ENCODE data around the gene RAMAC.
"Not testable (repeated sequence)": the region's sequence is repeated elsewhere in the genome, so short reads cannot be mapped to it uniquely, and the experiment has no call there.

The RAMAC gene

DNA sequence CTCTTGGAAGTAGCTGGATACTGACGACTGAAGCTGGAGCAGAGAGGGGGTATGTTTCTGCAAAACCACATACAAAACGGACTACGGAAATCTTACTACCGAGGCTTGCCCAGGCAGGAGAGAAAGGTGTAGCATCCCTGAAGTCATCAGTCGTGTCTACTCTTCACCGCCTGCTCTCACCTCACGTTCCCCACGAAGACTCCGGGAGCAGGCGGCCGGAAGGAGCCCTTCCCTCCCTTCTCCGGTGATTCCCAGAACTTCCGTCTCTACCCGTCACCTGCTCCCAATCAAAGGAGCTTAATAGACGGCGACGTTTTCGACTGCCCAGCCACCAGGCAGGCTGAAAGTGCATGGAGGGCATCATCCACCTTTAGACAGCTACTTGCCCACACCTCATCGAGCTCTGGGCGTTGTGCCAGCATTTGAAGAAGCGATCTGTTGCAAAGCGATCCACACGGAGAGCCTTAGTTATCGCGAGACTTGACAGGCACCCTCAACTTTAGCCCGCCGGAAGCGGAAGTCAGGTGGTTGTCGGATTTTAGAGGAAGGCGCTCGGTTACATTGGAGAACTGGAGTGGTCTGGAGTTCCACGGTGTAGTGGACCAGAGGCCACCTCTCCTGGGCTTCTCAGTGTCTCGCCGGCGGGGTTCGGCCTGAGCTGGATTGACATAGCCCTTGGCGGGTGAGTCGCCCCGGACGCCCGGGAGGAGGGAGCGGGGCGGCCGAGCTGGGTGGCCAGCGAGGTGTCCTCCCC, at the start of gene RAMAC:
Gene RAMAC, plus strand, starts transcription at position 523 of the 754 bp plus-strand sequence. CDS start 2,809 bp downstream, outside the sequence.
- peak; percentile 99 for DNase-seq (ENCODE audit: low spot score)

DNA sequence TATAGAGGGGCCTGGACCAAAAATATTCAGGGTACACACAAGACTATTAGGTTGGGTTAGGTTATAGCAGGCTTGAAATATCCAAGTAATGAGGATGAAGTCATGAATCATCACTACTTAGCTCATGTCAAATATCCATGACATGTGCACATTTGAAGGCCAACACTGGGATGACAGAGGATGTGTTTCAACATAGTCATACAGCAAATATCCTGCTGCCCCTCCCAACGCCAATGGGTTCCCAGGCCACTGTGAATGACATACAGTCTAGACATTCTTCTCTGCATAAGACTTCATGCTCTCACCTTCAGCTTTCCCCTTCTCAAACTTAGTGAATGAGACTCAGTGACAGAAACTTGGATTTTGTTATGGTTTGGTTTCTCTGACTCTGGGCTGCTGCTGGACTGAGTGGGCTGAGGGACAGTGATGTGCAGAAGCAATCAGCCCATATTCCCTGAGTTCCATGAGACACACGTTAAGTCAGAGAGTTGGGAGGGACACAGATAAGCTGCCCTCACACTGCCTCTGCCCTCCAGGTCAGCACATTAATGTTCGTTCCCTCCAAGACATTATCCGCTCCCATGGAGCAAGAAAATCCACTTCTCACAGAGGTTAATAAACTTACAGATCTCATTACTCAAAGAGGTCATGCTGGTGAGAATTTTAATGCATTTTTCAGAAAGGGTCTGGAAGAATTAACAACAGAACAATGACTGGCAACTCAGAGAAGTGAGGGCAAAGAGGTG, 48.9 kb upstream of the RAMAC start:
- DNase-seq (ENCODE audit: low spot score): no peak

DNA sequence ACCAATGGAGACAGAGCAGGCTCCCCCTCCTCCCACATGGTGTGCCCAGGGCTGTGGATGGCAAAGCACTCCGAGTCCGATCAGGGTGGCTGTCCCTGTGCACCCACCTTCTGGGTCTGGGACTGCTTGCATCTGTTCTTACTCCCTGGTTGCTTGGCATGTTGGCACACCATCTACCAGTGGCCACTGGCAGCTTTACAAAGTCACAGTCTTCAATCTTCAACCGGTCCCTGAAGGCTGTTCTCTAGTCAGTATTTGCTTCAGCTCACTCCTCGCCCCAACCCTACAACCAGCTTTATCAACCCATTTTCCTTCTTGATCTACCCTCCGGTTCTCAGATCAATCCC, 48.3 kb upstream of the RAMAC start:
- no peak for DNase-seq (ENCODE audit: low spot score)

DNA sequence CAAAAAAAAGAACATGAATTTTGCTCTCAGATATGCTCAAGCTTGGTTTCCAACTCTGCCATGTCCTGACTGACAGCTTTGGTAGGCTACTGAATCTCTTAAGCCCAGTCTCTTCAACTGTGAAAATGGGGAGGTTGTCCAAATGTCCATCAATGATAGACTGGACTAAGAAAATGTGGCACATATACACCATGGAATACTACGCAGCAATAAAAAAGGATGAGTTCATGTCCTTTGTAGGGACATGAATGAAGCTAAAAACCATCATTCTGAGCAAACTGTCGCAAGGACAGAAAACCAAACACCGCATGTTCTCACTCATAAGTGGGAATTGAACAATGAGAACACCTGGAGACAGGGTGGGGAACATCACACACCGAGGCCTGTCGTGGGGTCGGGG, 46.3 kb upstream of the RAMAC start:
- DNase-seq (ENCODE audit: low spot score): not testable (repeated sequence)

DNA sequence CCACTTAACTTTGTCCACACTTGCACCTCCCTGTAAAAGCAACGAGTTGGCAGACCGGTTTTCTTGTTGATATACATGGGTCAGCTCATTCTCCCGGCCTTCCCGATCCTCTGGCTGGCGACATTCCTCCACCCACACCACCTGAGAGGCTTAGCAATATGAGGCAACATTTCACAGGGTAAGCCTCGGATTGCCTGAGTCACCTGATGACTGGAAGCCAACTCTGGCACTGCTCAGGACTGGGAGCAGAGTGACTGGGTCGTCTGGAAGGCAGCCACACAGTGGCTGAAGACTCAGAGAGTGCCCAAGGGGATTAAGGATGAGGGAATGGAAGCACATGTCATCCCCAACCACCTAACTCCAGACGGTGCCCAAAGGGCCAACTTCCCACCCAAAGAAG, 43.3 kb upstream of the RAMAC start:
- no peak for DNase-seq (ENCODE audit: low spot score)

DNA sequence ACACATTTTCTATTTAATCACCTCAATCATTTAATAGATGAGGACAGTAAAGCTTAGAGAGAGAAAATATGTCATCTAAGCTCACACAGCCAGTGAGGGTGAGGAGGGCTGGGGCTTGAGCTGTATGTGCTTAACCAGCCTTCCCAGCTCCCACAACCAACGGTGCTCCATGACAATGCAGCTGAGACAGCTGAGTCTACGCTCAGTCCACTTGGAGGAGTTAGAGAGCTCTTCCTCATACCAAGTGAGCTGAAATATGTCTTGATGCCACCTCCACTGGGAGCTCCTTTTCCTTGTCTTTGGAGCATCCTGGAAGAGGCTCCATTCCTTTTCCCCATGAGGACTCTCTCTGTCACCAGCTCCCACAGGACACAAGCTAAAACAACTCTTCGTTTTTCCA, 42.8 kb upstream of the RAMAC start:
- no peak for DNase-seq (ENCODE audit: low spot score)

DNA sequence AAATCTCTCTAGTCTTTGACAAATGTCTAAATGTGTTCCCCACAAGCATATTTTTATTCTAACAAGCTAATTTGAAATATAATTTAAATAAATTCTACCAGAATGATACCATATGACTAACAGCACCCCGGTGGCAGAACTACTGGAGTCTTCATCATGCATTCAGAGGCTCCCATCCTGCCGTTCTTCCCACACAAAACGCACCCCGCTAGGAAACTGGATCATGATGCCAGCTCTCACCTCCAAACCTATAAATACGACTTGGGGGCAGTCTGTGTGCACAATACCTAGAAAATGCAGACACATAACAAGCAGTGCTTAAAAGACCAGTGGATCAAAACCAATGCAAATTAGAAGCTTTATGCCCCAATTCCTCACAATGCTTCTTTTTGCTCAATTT, 42.0 kb upstream of the RAMAC start:
- DNase-seq (ENCODE audit: low spot score): no peak

DNA sequence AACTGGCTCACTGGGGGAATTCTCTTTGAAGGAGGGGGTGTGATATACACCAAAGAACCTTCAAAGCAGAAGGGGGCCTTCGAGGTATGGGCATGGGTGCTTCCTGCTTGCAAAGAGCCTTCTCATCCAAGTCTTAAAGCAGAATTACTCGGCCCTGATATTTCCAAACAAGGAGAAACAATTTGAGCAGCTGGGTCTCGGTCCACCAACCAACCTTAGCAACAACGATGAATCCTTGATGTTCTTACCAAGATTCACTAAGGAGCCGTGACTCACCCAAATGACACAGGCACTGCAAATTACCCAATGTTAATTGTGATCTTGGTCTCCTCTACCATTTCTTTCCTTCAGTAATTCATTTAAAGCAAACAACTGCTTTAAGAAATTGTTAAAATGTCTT, 41.2 kb upstream of the RAMAC start:
- peak; percentile 28 for DNase-seq (ENCODE audit: low spot score)

DNA sequence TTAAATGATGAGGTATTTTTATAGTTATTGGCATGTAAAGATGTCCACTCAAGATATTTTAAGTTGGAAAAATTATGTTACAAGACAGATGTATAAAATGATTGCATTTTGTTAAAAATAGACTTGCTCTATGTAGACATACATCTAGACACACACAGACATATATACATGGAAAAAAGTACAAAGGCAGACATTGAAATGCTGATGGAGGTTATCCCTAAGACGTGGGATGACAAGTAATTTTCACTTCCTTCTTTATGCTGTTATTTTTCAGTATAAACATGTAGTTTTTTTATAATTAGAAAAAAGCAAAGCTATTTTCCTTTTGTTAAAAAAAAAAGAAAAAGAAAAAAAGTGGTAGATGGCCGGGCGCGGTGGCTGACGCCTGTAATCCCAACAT, 40.7 kb upstream of the RAMAC start:
- no peak for DNase-seq (ENCODE audit: low spot score)

DNA sequence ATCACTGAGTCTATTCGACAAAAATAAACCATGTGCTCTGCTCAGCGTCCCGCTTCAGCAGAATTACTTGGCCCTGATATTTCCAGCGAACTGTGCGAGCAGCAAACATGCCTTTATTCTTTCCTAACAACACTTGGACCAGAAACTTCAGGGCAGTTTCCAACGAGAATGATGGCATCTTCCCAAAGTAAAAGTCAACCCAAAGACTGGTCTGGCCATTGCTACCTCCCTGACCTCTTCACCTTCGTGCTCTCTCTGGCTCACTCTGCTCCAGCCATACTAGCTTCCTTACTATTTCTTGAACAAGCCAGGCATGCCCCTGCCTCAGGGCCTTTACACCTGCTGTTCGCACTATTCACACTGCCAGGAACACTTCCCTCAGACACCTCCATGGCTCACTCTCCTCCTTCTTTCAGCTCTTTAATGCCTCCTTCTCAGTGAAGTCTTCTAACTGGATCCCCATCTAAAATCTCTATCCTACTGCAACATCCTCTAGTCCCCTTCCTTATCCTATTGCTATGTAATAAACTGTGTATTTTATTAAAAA, 39.8 kb upstream of the RAMAC start:
- no peak for DNase-seq (ENCODE audit: low spot score)

DNA sequence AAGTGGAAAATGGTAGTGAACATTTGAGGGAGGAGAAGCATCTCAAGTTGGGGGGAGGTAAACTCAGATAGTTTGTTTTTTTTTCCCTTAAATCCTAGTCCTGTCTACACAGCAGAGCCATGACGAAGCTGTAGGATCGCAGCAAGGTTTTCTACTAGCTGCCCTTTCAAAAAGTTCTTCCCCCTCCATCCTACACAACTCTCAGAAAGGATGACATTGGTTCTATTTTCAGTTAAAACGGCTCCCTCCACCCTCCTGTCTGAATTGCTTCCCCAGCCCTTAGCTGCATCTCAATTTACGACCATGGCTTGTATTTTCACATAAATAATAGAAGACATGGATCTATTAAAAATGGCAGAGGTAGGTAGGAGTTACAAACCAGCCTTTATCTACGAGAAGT, 35.7 kb upstream of the RAMAC start:
- DNase-seq (ENCODE audit: low spot score): no peak

DNA sequence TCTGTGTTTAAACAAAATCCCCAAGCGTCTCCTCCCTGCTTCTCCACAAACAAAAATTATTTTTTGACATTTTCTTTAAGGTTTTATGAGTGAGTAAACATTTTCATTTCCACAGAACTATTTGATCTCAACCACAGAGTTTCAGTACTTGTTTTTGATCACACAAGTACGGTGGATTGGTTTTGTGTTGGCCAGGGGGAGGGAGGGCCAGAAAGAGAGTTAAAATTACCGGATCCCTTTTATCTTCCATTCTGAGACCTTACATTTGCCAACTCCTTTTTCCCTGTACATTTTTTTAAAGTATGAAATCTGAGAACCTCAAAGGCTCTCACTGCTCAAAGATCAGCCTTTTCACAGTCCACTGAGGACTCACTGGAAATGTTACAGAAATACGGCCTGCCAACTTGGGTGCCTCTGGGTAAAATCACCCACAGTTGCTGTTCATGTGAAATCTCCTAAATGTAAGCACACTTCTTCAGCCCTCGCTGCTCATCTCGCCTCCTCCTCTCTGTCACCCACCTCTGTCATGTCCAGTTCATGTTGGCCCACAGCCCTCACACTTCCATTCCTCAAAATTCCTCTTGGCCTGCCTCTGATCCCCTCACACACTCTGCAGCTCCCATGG, 35.2 kb upstream of the RAMAC start:
- DNase-seq (ENCODE audit: low spot score): no peak

DNA sequence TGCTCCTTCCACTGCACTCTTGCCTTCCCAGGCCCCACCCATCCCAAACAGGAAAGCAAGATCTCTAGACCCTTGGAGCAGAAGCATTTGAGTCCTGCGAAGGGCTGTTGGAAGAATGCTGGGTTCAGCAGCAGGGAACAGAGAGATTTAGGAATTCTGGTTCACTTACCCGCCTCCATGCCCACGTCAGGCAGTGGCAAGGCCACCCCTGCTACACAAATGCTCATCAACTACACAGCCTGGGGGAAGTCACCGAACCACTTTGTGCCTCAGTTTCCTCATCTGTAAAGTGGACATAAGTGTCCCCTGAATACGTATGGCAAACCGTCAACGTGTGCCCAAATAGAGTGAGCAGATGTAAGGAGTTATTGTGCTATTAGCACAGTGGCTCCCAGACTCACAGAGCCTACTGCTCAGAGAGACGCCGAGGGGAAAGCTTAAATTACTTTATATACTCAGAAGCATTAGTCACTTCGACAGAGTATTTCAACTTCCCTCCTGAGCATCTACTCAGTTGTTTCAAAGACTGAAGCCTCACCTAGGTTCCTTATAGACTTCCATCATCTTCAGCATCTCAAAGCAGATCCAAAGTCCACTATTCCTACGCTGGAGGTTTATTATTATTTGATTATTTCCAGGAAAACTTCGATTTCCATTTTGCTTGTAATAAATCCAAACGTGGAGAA, 34.4 kb upstream of the RAMAC start:
- DNase-seq (ENCODE audit: low spot score): no peak

DNA sequence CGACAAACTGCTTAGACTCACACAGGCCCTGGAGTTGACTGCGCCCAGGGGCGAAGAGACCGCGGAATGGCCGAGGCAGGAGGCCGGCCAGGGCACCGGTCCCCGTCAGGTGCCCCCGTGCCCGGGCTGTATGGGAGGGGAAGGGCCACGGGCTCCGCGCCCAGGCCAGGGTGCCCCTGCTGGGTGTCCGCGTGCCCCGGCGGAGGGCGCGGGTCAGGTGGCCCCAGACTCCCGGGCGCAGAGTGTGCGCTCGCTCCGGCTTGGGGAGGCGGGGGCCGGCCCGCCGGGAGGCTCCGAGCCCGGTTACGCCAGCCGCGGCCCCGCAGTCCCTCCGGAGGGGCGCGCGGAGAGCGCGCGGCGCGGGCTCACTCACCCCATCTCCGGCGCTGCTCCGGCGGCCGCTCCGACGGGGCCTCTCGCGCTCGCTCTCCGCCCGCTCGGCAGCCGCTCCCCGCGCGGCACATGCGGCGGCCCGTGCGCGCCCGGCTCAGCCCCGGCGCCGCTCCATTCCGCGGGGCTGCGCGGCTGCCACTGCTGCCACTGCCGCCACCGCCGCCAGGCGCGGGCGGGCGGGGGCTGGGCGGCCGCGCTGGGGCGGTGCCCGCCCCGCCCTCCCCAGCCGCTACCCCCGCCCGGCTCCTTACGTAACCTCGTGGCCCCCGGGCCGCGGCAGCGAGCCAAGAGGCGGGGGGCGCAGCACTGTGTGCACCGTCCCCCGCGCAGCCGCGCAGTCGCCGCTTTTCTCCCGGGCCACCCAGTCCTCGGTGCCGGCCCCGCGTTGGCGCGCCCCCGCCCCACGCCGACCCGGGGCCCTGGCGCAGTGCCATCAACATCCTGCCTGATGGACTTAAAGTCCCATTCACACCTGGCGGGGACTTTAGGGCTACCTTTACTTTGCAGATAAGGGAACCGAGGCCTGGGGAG, 33.6 kb upstream of the RAMAC start, which contains the start of gene HOMER2:
Gene HOMER2, minus strand, starts transcription at position 563 of the 924 bp plus-strand sequence. Its CDS starts 185 bp downstream, at position 378.
- no peak for DNase-seq (ENCODE audit: low spot score)

DNA sequence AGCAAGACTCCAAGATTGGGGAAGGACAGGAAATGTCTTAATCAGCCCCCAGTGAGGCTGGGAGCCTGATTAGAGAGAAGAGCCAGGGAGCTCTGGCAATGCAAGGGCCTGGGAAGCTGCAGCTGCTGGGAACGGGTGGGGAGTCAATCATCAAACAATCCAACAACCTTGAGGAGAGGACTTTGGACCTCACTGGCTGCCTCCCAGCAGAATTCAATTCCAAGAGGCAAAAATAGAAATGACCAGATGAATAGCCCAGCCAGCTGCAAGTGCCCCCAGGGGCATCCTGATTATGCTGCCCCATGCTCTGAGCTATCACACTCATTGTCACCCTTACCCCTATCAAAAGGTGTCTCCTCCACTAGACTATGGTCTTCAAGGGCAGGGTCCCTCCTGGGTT, 27.4 kb upstream of the RAMAC start:
- DNase-seq (ENCODE audit: low spot score): no peak

DNA sequence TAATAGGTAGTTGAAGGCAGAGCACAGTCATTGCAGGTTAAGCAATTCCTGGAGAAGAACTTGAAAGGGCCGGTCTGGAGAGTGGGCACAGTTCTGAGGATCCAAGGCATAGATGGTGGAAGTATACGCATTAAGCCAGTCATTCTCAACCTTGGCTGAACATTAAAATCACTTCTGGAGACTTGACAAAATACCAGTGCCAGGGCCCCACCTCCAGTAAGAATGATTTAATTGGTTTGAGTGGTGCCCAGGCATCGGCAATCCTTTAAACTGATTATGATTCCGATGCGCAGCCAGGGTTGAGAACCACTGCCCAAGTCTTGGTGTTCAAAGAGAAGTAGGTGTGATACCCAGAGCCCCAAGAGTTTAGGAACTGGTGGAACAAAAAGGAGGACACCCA, 26.6 kb upstream of the RAMAC start:
- no peak for DNase-seq (ENCODE audit: low spot score)

DNA sequence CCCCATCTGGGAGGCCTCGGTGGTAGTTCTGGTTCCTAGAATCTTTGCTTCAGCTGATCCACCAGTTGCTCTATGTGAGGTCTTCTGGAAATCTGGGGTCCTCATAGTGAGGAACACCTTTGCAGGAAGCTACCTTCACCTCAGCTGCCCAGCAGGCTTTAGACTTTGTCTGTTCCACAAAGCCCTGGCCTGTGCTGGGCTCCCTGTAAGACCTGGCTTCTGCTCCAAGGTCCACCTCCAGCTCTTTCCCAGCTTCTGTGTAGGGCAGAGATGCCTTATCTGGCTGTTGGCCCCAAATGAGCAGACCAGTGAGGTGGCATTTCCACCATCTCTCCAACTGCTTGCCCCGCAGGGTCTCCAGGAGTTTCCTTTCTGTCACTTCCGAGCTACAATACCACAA, 25.2 kb upstream of the RAMAC start:
- no peak for DNase-seq (ENCODE audit: low spot score)

DNA sequence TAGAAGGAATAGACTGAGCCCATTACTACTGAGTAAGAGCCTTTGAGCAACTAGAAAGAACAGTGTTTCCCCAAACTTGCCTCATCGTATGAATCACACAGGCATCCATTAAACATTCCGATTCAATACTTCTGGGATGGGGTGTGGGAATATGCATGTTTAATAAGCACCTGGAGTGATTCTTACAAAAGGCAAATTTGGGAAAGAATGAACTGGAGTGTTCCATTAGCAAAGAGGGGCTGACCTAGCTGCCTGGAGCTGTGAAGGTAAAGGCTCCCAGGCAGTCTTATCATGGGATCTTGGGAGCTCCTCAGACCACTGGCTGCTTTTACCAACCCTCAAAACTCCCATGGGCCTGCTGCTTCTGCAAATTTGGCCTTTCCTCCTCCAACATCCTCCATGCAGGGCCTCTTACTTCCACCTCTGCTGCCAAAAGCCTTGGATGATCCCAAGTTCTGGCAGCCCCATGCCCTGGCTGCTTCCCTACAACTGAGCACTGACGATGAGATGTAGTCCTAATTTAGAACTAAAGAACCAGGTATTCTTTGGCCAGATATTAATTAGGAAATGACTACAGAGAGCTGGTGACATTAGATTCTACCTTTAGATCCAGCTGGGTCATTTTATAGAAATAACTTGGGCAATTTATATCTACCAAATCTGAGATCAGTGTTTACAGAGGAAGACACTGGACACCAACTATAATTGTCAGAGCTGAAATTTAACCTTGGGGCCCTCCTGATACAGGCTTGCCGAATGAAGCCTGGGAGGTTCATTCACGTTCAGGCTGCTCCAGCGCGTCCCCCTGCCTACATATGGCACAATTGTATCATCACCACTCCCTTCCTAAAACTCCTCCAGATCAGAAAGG, 22.3 kb upstream of the RAMAC start:
- DNase-seq (ENCODE audit: low spot score): no peak

DNA sequence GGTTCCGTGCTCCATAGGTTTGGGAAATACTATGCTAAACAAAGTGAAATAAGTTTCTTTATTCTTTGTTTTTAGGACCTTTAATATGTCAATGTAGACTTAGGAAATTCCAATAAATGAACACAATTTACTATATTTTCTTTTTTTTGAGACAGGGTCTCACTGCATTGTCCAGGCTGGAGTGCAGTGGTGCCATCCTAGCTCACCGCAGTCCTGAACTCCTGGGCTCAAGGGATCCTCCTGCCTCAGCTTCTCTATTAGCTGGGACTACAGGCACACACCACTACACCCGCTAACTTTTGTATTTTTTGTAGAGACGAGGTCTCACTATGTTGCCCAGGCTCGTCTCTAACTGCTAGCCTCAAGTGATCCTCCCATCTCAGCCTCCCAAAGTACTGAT, 21.1 kb upstream of the RAMAC start:
- no peak for DNase-seq (ENCODE audit: low spot score)

DNA sequence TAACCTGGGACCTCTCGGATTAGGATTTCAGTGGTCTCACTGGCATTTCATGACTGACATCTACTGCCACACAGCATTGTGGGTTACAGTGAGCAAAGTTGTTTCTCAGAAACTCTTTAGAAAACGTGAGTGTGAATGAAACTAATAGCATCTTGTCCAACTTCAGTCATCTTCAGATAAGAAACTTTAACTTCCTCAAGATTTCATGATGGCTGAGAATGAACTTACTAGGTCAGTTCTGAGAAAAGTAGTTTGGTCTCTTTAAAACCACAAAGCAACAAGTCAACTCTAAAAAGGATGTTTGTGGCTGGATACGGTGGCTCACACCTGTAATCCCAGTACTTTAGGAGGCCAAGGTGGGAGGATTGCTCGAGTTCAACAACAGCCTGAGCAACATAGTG, 19.3 kb upstream of the RAMAC start:
- DNase-seq (ENCODE audit: low spot score): no peak
